ENCODE results near the gene BPHL. TPM values are rescaled to one million over a fixed set of nuclear protein-coding genes. Genes with fewer than 3 reads are reported as not detected.
"Not testable (repeated sequence)": the region's sequence is repeated elsewhere in the genome, so short reads cannot be mapped to it uniquely, and the experiment has no call there.

The BPHL gene
- total and polyA plus RNA-seq, 2 donors from 2014 or later, result 28.9 to 94.1 TPM

DNA sequence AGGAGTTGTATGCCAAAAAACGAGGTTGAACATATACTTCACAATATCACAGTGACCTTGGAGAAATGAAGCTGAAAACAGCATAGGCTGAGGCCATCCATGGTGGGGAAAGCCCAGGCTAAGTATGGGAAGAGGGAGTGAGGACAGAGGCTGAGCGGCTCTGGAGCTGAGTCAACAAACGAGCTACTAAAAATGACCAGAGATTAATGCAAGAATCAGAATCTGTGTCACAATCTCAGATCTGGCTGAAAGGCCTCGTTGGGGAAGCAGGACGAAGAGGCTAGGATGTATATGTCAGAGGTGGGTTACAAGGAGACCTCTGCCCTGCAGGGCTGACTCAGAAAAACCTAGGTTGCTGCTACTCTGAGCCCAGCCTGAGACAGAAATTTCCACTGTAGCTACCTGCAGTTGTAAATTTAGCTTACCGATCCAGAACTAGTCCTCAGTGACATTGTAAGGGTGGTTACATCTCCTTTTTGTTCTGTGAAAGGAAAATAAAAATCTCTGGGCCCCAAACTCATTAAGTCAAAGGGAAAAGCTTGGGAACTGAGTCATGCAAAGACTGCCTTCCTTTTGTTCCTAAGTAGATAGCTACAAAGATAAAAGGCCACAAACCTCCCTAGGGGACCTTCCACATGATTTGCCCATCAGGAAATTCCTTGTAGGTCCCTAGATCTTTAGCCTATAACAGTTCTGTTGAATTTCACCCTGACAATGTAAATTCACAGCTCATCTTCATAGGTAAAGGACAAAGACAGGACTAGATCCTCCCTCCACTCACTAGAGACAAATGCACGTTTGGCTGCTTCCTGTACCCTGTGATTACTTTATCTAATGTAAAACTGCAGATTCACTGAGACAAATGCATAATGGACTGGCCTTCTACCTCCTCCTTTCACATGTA lies 47.4 kb downstream of the BPHL start:
- no peak overlapping the region for H3K9ac ChIP-seq (ENCODE audit: low read length in 3 of 3)

GRCh38 chr6:3166535-3167225 lies 48.2 kb downstream of the BPHL start:
- not testable (repeated sequence) for H3K27me3 ChIP-seq (ENCODE audit: control insufficient read depth, insufficient read depth, low read length); DNase-seq; H3K36me3 ChIP-seq (ENCODE audit: control insufficient read depth in 2 of 3, insufficient read depth in 3 of 3, low read length in 3 of 3); H3K4me3 ChIP-seq (ENCODE audit: low read length in 3 of 3); FAIRE-seq; H3K4me1 ChIP-seq (ENCODE audit: control insufficient read depth in 2 of 3, insufficient read depth in 2 of 3, low read depth in 1 of 3, low read length in 3 of 3); H3K9ac ChIP-seq (ENCODE audit: low read length in 3 of 3); H3K27ac ChIP-seq (ENCODE audit: low read depth in 2 of 2, low read length in 2 of 2); H3K9me3 ChIP-seq (ENCODE audit: control insufficient read depth in 2 of 3, insufficient read depth in 1 of 3, low read length in 3 of 3)
- intact Hi-C loops (cut with DNase I), result loop anchor here (10.0 kb wide), 1 partner anchor 78 kb away; no protein-coding TSS in a partner anchor

More for the DNA sequence above, 47.4 kb downstream of the BPHL start:
- H3K27me3 ChIP-seq (ENCODE audit: control insufficient read depth, insufficient read depth, low read length), result peaks cover 2% of the 10 kb centered on the region
- no peak for FAIRE-seq
- no peak for TF ChIP-seq CTCF (IDR thresholded peaks at IDR 0.05; ENCODE audit: borderline replicate concordance, extremely low read depth, insufficient read depth)
- no peak overlapping the region for H3K4me3 ChIP-seq (ENCODE audit: low read length in 3 of 3)
- no peaks in the 10 kb centered on the region for H3K36me3 ChIP-seq (ENCODE audit: control insufficient read depth in 2 of 3, insufficient read depth in 3 of 3, low read length in 3 of 3)
- peaks cover 0 to 5% (median 0%) of the 10 kb centered on the region in 3 donors for H3K4me1 ChIP-seq (ENCODE audit: control insufficient read depth in 2 of 3, insufficient read depth in 2 of 3, low read depth in 1 of 3, low read length in 3 of 3)
- no peak overlapping the region for H3K27ac ChIP-seq (ENCODE audit: low read depth in 2 of 2, low read length in 2 of 2)
- no peak for DNase-seq
- no peaks in the 10 kb centered on the region for H3K9me3 ChIP-seq (ENCODE audit: control insufficient read depth in 2 of 3, insufficient read depth in 1 of 3, low read length in 3 of 3)
- intact Hi-C loops (cut with DNase I), result loop anchor here (10.0 kb wide), 1 partner anchor 79 kb away; no protein-coding TSS in a partner anchor

DNA sequence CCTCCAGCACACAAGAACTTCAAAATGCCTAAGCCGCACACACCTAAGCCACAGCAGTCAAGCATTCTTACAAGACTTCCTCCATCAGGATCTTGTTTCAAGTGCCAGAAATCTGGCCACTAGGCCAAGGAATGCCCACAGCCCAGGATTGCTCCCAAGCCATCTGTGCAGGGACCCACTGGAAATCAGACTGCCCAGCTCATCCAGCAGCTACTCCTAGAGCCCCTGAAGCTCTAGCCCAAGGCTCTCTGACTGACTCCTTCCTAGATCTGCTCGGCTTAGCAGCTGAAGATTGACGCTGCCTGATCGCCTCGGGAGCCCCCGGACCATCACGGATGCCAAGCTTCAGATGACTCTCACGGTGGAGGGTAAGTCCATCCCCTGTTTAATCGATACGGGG lies 49.5 kb downstream of the BPHL start:
- H3K4me3 ChIP-seq (ENCODE audit: low read length in 3 of 3); H3K9ac ChIP-seq (ENCODE audit: low read length in 3 of 3); H3K4me1 ChIP-seq (ENCODE audit: control insufficient read depth in 2 of 3, insufficient read depth in 2 of 3, low read depth in 1 of 3, low read length in 3 of 3); H3K9me3 ChIP-seq (ENCODE audit: control insufficient read depth in 2 of 3, insufficient read depth in 1 of 3, low read length in 3 of 3); H3K27me3 ChIP-seq (ENCODE audit: control insufficient read depth, insufficient read depth, low read length); DNase-seq; H3K36me3 ChIP-seq (ENCODE audit: control insufficient read depth in 2 of 3, insufficient read depth in 3 of 3, low read length in 3 of 3); H3K27ac ChIP-seq (ENCODE audit: low read depth in 2 of 2, low read length in 2 of 2); FAIRE-seq: not testable (repeated sequence)
- intact Hi-C loops (cut with DNase I), result loop anchor here (10.0 kb wide), 1 partner anchor 77 kb away; no protein-coding TSS in a partner anchor

DNA sequence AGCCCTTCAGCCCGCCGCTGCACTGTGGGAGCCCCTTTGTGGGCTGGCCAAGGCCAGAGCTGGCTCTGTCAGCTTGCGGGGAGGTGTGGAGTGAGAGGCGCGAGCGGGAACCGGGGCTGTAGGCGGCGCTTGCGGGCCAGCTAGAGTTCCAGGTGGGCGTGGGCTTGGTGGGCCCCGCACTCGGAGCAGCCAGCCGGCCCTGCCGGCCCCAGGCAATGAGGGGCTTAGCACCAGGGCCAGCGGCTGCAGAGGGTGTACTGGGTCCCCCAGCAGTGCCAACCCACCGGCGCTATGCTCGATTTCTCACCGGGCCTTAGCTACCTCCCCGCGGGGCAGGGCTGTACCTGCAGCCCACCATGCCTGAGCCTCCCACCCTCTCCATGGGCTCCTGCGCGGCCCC lies 52.2 kb downstream of the BPHL start:
- H3K4me1 ChIP-seq (ENCODE audit: control insufficient read depth in 2 of 3, insufficient read depth in 2 of 3, low read depth in 1 of 3, low read length in 3 of 3); DNase-seq; FAIRE-seq; H3K9ac ChIP-seq (ENCODE audit: low read length in 3 of 3); H3K9me3 ChIP-seq (ENCODE audit: control insufficient read depth in 2 of 3, insufficient read depth in 1 of 3, low read length in 3 of 3); H3K27me3 ChIP-seq (ENCODE audit: control insufficient read depth, insufficient read depth, low read length); intact Hi-C loops (cut with DNase I); H3K36me3 ChIP-seq (ENCODE audit: control insufficient read depth in 2 of 3, insufficient read depth in 3 of 3, low read length in 3 of 3); H3K4me3 ChIP-seq (ENCODE audit: low read length in 3 of 3); H3K27ac ChIP-seq (ENCODE audit: low read depth in 2 of 2, low read length in 2 of 2): not testable (repeated sequence)

- H3K4me1 ChIP-seq (ENCODE audit: control insufficient read depth in 2 of 3, insufficient read depth in 2 of 3, low read depth in 1 of 3, low read length in 3 of 3); H3K27me3 ChIP-seq (ENCODE audit: control insufficient read depth, insufficient read depth, low read length); H3K9me3 ChIP-seq (ENCODE audit: control insufficient read depth in 2 of 3, insufficient read depth in 1 of 3, low read length in 3 of 3); FAIRE-seq; H3K27ac ChIP-seq (ENCODE audit: low read depth in 2 of 2, low read length in 2 of 2); H3K4me3 ChIP-seq (ENCODE audit: low read length in 3 of 3); H3K9ac ChIP-seq (ENCODE audit: low read length in 3 of 3); intact Hi-C loops (cut with DNase I); H3K36me3 ChIP-seq (ENCODE audit: control insufficient read depth in 2 of 3, insufficient read depth in 3 of 3, low read length in 3 of 3): not testable (repeated sequence)
- DNase-seq, result peak in 1 of 5 donors; percentile 34
Measured at GRCh38 chr6:3171313-3172175, 53.0 kb downstream of the BPHL start.

GRCh38 chr6:3172789-3173188 lies 54.3 kb downstream of the BPHL start:
- H3K4me1 ChIP-seq (ENCODE audit: control insufficient read depth in 2 of 3, insufficient read depth in 2 of 3, low read depth in 1 of 3, low read length in 3 of 3); DNase-seq; H3K9ac ChIP-seq (ENCODE audit: low read length in 3 of 3): not testable (repeated sequence)

More at GRCh38 chr6:3172789-3173188, 54.3 kb downstream of the BPHL start:
- intact Hi-C loops (cut with DNase I); H3K36me3 ChIP-seq (ENCODE audit: control insufficient read depth in 2 of 3, insufficient read depth in 3 of 3, low read length in 3 of 3); H3K9me3 ChIP-seq (ENCODE audit: control insufficient read depth in 2 of 3, insufficient read depth in 1 of 3, low read length in 3 of 3); H3K27me3 ChIP-seq (ENCODE audit: control insufficient read depth, insufficient read depth, low read length); H3K4me3 ChIP-seq (ENCODE audit: low read length in 3 of 3); FAIRE-seq; H3K27ac ChIP-seq (ENCODE audit: low read depth in 2 of 2, low read length in 2 of 2): not testable (repeated sequence)

Data from kidney (tissue), 14 donors.